GM23338 (cell line): Measurements from ENCODE around the gene MUTYH. TPM values are rescaled to one million over a fixed set of nuclear protein-coding genes. Genes with fewer than 3 reads are reported as not detected.
A peak's percentile ranks its signal among the peaks of the same experiment; 100 is the strongest.

ENCODE experiments used
- ATAC-seq: fragments of 200-7000 bp; cut with Tn5 transposase; 3 replicates; pipeline ENCODE4 v1.9.1; 2020
- DNase-seq: peaks from one replicate; pipeline ENCODE4 v3.0.0-alpha.2; 2015; ENCODE audit warnings: low spot score
- H2AFZ ChIP-seq: fragments of 200-600 bp; sonication (generic); 2 replicates; pipeline ENCODE4 v1.8.0; 2016; ENCODE audit warnings: antibody characterized with exemption, mild to moderate bottlenecking, moderate library complexity
- H3F3A ChIP-seq: fragments of 200-600 bp; sonication (generic); replicated peaks from 2 replicates; pipeline ENCODE4 v1.8.0; 2017; ENCODE audit warnings: antibody characterized with exemption, mixed run types, low read depth
- H3K27ac ChIP-seq: fragments of 200-600 bp; sonication (generic); 2 replicates; pipeline ENCODE4 v1.6.1; 2016; ENCODE audit warnings: low read depth
- H3K27me3 ChIP-seq: fragments of 200-600 bp; sonication (generic); 2 replicates; pipeline ENCODE4 v1.8.0; 2016; ENCODE audit warnings: mild to moderate bottlenecking, mixed run types, moderate library complexity; ENCODE audit not compliant: insufficient read depth
- H3K36me3 ChIP-seq: fragments of 200-600 bp; sonication (generic); 2 replicates; pipeline ENCODE4 v1.8.0; 2016; ENCODE audit warnings: mild to moderate bottlenecking; ENCODE audit not compliant: insufficient read depth
- H3K4me1 ChIP-seq: fragments of 200-600 bp; sonication (generic); 2 replicates; pipeline ENCODE4 v1.8.0; 2016; ENCODE audit warnings: mild to moderate bottlenecking, moderate library complexity; ENCODE audit not compliant: insufficient read depth
- H3K4me2 ChIP-seq: fragments of 200-600 bp; sonication (generic); 2 replicates; pipeline ENCODE4 v1.7.1; 2017; ENCODE audit warnings: mixed run types
- H3K4me3 ChIP-seq: fragments of 200-600 bp; sonication (generic); 2 replicates; pipeline ENCODE4 v1.6.1; 2016; ENCODE audit warnings: mixed run types
- H3K79me2 ChIP-seq: fragments of 200-600 bp; sonication (generic); replicated peaks from 2 replicates; pipeline ENCODE4 v1.8.0; 2017; ENCODE audit warnings: mild to moderate bottlenecking; ENCODE audit not compliant: insufficient read depth
- H3K9me2 ChIP-seq: fragments of 200-600 bp; sonication (generic); 2 replicates; pipeline ENCODE4 v1.8.0; 2017; ENCODE audit not compliant: insufficient read depth
- H4K20me1 ChIP-seq: fragments of 200-600 bp; sonication (generic); replicated peaks from 2 replicates; pipeline ENCODE4 v1.8.0; 2017; ENCODE audit warnings: mild to moderate bottlenecking; ENCODE audit not compliant: insufficient read depth
- H3K27ac Mint-ChIP-seq: 2 replicates; pipeline ENCODE4 v1.8.0; 2020; ENCODE audit warnings: inconsistent platforms, mild to moderate bottlenecking, moderate library complexity, mixed read lengths
- H3K27me3 Mint-ChIP-seq: 3 replicates; pipeline ENCODE4 v1.8.0; 2022; ENCODE audit warnings: low read depth, mild to moderate bottlenecking, moderate library complexity, mixed read lengths, inconsistent platforms; ENCODE audit not compliant: insufficient read depth, poor library complexity
- H3K36me3 Mint-ChIP-seq: 3 replicates; pipeline ENCODE4 v1.8.0; 2021; ENCODE audit warnings: low read depth, mild to moderate bottlenecking, inconsistent platforms, moderate library complexity, mixed read lengths
- H3K4me1 Mint-ChIP-seq: 3 replicates; pipeline ENCODE4 v1.8.0; 2020; ENCODE audit warnings: mild to moderate bottlenecking, inconsistent platforms, mixed read lengths
- H3K4me3 Mint-ChIP-seq: 3 replicates; pipeline ENCODE4 v1.8.0; 2021; ENCODE audit warnings: moderate library complexity, mild to moderate bottlenecking, inconsistent platforms, mixed read lengths
- H3K9me3 Mint-ChIP-seq: 3 replicates; pipeline ENCODE4 v1.8.0; 2020; ENCODE audit warnings: moderate library complexity, mild to moderate bottlenecking, inconsistent platforms, mixed read lengths
- CREB1 ChIP-seq: fragments of 250-450 bp; sonication (Bioruptor Pico); IDR thresholded peaks from 2 replicates; pipeline ENCODE4 v1.5.0; 2020; ENCODE audit warnings: low read depth, mild to moderate bottlenecking, moderate library complexity
- ETS1 ChIP-seq: IDR thresholded peaks from 2 replicates; pipeline ENCODE4 v1.6.1; 2016; ENCODE audit warnings: antibody characterized with exemption
- NANOG ChIP-seq: IDR thresholded peaks from 2 replicates; pipeline ENCODE4 v1.6.1; 2016; ENCODE audit warnings: antibody characterized with exemption, borderline replicate concordance
- POLR2AphosphoS5 ChIP-seq: IDR thresholded peaks from 2 replicates; pipeline ENCODE4 v1.6.1; 2016; ENCODE audit warnings: antibody characterized with exemption, low read depth
- ZNF331 ChIP-seq: fragments of 250-450 bp; sonication (Bioruptor Pico); IDR thresholded peaks from 2 replicates; pipeline ENCODE4 v1.5.0; 2020; ENCODE audit warnings: low read depth, mild to moderate bottlenecking, moderate library complexity
- polyA plus RNA-seq: library from polyadenylated mRNA; unstranded; fragments of >200 nt; fragmentation: Nextera tagmentation; extraction: Ambion mirVana; gene quantifications from 2 replicates; pipeline ENCODE4 v1.2.1, GENCODE V29; 2016
- total RNA-seq: library from RNA; depleted of rRNA; stranded (reverse); fragments of >200 nt; shearing (Covaris generic); gene quantifications from 2 replicates; pipeline ENCODE4 v1.2.3, GENCODE V29; 2014
- TF ChIP-seq, protein P1 (sequence below), 2 experiments: fragments of 200-600 bp in 1 of 2; sonication (generic) in 1 of 2; conservative IDR thresholded peaks; 2 replicates each; pipeline versions ENCODE4 v1.5.1 to v1.6.1; 2016 to 2017; ENCODE audit warnings: antibody characterized with exemption in 2 of 2, low read depth in 2 of 2, mild to moderate bottlenecking in 2 of 2, moderate library complexity in 1 of 2
- TF ChIP-seq, protein P2 (sequence below): fragments of 250-450 bp; sonication (Bioruptor Pico); IDR thresholded peaks from 2 replicates; pipeline ENCODE4 v1.5.0; 2020; ENCODE audit warnings: mild to moderate bottlenecking, moderate library complexity

The MUTYH gene
- total and polyA plus RNA-seq, 2 experiments from 2014 or later: 47.9 to 67.4 TPM

- DNase-seq: no peak
- no peak for TF ChIP-seq POLR2AphosphoS5
These were observed 26.0 kb downstream of the MUTYH start for GRCh38 chr1:45314266-45314665.

DNA sequence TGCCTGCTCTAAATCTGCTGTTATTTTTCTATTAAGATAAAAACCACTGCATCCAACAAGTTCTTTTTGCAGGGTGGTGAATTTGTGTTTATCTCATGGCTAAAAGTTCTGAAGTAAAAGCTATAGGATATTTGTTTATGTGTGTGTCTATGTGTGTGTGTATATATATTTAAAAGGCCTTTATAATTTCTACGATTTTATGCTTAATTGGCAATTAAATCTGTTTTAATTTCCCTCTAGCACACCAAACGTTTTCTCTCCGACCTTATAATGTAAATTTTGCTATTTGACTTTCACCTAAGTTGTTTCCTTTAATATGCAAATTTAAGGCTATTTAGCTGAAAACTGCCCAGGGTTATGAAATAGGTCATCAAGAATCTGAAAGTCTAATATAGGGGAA, 33.3 kb downstream of the MUTYH start:
- Histone ChIP-seq H4K20me1 (no peaks in the 10 kb centered on the region), H3K79me2 (no peaks in the 10 kb centered on the region), H3K4me2 (peak overlapping the region; percentile 81), H3K36me3 (no peaks in the 10 kb centered on the region), H3K27me3 (no peaks in the 10 kb centered on the region), H3K4me3 (peak overlapping the region; percentile 12; the same call in 1 of the 2 replicates), H3K4me1 (peaks cover 37% of the 10 kb centered on the region), H3K9me2 (no peaks in the 10 kb centered on the region; the same call in 1 of the 2 replicates), H2AFZ (no peak overlapping the region), H3F3A (no peaks in the 10 kb centered on the region), H3K27ac (no peak overlapping the region)
- peak overlapping the region; percentile 34; the same call in 2 of the 3 replicates for H3K4me3 Mint-ChIP-seq
- no peak for TF ChIP-seq ZNF331 (CRISPR knock-in tag)
- TF ChIP-seq ETS1: no peak
- TF ChIP-seq NANOG: 0 out of 2 replicates have a peak, but pooled peaks have one; percentile 48
- no peak for TF ChIP-seq CREB1 (CRISPR knock-in tag)
- TF ChIP-seq, protein P1, sequence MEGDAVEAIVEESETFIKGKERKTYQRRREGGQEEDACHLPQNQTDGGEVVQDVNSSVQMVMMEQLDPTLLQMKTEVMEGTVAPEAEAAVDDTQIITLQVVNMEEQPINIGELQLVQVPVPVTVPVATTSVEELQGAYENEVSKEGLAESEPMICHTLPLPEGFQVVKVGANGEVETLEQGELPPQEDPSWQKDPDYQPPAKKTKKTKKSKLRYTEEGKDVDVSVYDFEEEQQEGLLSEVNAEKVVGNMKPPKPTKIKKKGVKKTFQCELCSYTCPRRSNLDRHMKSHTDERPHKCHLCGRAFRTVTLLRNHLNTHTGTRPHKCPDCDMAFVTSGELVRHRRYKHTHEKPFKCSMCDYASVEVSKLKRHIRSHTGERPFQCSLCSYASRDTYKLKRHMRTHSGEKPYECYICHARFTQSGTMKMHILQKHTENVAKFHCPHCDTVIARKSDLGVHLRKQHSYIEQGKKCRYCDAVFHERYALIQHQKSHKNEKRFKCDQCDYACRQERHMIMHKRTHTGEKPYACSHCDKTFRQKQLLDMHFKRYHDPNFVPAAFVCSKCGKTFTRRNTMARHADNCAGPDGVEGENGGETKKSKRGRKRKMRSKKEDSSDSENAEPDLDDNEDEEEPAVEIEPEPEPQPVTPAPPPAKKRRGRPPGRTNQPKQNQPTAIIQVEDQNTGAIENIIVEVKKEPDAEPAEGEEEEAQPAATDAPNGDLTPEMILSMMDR (conservative IDR thresholded peaks at IDR 0.05; ENCODE audit: low read depth in 2 of 2): no peak
- H3K4me1 Mint-ChIP-seq: peaks cover 39% of the 10 kb centered on the region
- ATAC-seq (no peak), DNase-seq (no peak)
- H3K27me3 Mint-ChIP-seq: peaks cover 24% of the 10 kb centered on the region
- no peaks in the 10 kb centered on the region for H3K36me3 Mint-ChIP-seq
- H3K9me3 Mint-ChIP-seq: peaks cover 7% of the 10 kb centered on the region; the same call in 2 of the 3 replicates
- H3K27ac Mint-ChIP-seq: peak overlapping the region; percentile 48; the same call in 1 of the 2 replicates

More at GRCh38 chr1:45314266-45314665, 26.0 kb downstream of the MUTYH start:
- Mint-ChIP-seq H3K36me3 (no peaks in the 10 kb centered on the region), H3K4me3 (no peak overlapping the region), H3K27me3 (peaks cover 2% of the 10 kb centered on the region), H3K27ac (no peak overlapping the region), H3K9me3 (peaks cover 7% of the 10 kb centered on the region; the same call in 2 of the 3 replicates), H3K4me1 (no peaks in the 10 kb centered on the region)
- H3K4me3 ChIP-seq: no peak overlapping the region
- no peaks in the 10 kb centered on the region for H3K27me3 ChIP-seq
- H3K4me2 ChIP-seq: no peak overlapping the region
- no peaks in the 10 kb centered on the region for H3F3A ChIP-seq
- H3K4me1 ChIP-seq: peaks cover 5% of the 10 kb centered on the region; the same call in 1 of the 2 replicates
- no peaks in the 10 kb centered on the region for H4K20me1 ChIP-seq
- no peaks in the 10 kb centered on the region for H3K79me2 ChIP-seq
- no peak overlapping the region for H3K27ac ChIP-seq
- ATAC-seq: no peak
- no peak overlapping the region for H2AFZ ChIP-seq
- no peaks in the 10 kb centered on the region for H3K9me2 ChIP-seq
- H3K36me3 ChIP-seq: no peaks in the 10 kb centered on the region

DNA sequence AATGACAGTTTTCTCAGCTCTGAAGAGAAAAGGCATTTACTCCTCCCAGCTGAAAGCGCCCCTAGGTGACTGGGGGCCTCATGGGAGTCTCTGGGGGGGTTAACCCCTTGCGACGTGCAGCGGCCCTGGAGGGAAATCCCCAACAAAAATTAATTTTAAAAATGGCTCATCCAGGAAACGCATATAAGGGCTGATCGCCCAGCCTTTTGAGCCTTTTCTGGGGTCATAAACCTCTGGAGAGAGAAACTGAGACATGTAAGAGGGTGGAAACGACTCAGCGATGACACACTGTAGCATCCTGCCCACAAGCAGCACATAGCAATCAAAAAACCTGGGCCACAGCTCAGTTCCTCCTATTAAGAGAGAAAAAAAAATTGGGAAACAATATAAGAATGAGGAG, 33.9 kb downstream of the MUTYH start:
- Mint-ChIP-seq H3K27ac (peak overlapping the region; percentile 3; the same call in 1 of the 2 replicates), H3K4me3 (peak overlapping the region; percentile 89), H3K4me1 (peaks cover 44% of the 10 kb centered on the region), H3K36me3 (no peaks in the 10 kb centered on the region), H3K27me3 (peaks cover 24% of the 10 kb centered on the region), H3K9me3 (peaks cover 6% of the 10 kb centered on the region; the same call in 2 of the 3 replicates)
- no peak overlapping the region for H3K27ac ChIP-seq
- H3K4me2 ChIP-seq: peak overlapping the region; percentile 81
- no peaks in the 10 kb centered on the region for H3K79me2 ChIP-seq
- peaks cover 42% of the 10 kb centered on the region for H3K4me1 ChIP-seq
- H3K4me3 ChIP-seq: peak overlapping the region; percentile 12
- no peak for ATAC-seq
- H2AFZ ChIP-seq: peak overlapping the region; percentile 49; the same call in 1 of the 2 replicates
- H3K9me2 ChIP-seq: no peaks in the 10 kb centered on the region; the same call in 1 of the 2 replicates
- H3F3A ChIP-seq: no peaks in the 10 kb centered on the region
- DNase-seq: no peak
- no peaks in the 10 kb centered on the region for H3K27me3 ChIP-seq
- H3K36me3 ChIP-seq: no peaks in the 10 kb centered on the region
- no peaks in the 10 kb centered on the region for H4K20me1 ChIP-seq
- TF ChIP-seq, protein P2, sequence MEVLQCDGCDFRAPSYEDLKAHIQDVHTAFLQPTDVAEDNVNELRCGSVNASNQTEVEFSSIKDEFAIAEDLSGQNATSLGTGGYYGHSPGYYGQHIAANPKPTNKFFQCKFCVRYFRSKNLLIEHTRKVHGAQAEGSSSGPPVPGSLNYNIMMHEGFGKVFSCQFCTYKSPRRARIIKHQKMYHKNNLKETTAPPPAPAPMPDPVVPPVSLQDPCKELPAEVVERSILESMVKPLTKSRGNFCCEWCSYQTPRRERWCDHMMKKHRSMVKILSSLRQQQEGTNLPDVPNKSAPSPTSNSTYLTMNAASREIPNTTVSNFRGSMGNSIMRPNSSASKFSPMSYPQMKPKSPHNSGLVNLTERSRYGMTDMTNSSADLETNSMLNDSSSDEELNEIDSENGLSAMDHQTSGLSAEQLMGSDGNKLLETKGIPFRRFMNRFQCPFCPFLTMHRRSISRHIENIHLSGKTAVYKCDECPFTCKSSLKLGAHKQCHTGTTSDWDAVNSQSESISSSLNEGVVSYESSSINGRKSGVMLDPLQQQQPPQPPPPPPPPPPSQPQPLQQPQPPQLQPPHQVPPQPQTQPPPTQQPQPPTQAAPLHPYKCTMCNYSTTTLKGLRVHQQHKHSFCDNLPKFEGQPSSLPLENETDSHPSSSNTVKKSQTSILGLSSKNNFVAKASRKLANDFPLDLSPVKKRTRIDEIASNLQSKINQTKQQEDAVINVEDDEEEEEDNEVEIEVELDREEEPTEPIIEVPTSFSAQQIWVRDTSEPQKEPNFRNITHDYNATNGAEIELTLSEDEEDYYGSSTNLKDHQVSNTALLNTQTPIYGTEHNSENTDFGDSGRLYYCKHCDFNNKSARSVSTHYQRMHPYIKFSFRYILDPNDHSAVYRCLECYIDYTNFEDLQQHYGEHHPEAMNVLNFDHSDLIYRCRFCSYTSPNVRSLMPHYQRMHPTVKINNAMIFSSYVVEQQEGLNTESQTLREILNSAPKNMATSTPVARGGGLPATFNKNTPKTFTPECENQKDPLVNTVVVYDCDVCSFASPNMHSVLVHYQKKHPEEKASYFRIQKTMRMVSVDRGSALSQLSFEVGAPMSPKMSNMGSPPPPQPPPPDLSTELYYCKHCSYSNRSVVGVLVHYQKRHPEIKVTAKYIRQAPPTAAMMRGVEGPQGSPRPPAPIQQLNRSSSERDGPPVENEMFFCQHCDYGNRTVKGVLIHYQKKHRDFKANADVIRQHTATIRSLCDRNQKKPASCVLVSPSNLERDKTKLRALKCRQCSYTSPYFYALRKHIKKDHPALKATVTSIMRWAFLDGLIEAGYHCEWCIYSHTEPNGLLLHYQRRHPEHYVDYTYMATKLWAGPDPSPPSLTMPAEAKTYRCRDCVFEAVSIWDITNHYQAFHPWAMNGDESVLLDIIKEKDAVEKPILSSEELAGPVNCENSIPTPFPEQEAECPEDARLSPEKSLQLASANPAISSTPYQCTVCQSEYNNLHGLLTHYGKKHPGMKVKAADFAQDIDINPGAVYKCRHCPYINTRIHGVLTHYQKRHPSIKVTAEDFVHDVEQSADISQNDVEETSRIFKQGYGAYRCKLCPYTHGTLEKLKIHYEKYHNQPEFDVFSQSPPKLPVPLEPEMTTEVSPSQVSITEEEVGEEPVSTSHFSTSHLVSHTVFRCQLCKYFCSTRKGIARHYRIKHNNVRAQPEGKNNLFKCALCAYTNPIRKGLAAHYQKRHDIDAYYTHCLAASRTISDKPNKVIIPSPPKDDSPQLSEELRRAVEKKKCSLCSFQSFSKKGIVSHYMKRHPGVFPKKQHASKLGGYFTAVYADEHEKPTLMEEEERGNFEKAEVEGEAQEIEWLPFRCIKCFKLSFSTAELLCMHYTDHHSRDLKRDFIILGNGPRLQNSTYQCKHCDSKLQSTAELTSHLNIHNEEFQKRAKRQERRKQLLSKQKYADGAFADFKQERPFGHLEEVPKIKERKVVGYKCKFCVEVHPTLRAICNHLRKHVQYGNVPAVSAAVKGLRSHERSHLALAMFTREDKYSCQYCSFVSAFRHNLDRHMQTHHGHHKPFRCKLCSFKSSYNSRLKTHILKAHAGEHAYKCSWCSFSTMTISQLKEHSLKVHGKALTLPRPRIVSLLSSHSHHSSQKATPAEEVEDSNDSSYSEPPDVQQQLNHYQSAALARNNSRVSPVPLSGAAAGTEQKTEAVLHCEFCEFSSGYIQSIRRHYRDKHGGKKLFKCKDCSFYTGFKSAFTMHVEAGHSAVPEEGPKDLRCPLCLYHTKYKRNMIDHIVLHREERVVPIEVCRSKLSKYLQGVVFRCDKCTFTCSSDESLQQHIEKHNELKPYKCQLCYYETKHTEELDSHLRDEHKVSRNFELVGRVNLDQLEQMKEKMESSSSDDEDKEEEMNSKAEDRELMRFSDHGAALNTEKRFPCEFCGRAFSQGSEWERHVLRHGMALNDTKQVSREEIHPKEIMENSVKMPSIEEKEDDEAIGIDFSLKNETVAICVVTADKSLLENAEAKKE (CRISPR knock-in tag): no peak
